HT1080 (cell line): ENCODE measurements around the gene NHERF2. TPM values are rescaled to one million over a fixed set of nuclear protein-coding genes. Genes with fewer than 3 reads are reported as not detected.

ENCODE experiments used
- DNase-seq: peaks from one replicate; pipeline ENCODE4 v3.0.0-alpha.2; 2015; ENCODE audit warnings: low read depth
- total RNA-seq: library from RNA; depleted of rRNA; stranded (reverse); fragments of >200 nt; shearing (Covaris generic); gene quantifications from 2 replicates; pipeline ENCODE4 v1.2.3, GENCODE V29; 2014

The NHERF2 gene
- total RNA-seq, 1 experiment from 2014 or later, result 158 TPM

DNA sequence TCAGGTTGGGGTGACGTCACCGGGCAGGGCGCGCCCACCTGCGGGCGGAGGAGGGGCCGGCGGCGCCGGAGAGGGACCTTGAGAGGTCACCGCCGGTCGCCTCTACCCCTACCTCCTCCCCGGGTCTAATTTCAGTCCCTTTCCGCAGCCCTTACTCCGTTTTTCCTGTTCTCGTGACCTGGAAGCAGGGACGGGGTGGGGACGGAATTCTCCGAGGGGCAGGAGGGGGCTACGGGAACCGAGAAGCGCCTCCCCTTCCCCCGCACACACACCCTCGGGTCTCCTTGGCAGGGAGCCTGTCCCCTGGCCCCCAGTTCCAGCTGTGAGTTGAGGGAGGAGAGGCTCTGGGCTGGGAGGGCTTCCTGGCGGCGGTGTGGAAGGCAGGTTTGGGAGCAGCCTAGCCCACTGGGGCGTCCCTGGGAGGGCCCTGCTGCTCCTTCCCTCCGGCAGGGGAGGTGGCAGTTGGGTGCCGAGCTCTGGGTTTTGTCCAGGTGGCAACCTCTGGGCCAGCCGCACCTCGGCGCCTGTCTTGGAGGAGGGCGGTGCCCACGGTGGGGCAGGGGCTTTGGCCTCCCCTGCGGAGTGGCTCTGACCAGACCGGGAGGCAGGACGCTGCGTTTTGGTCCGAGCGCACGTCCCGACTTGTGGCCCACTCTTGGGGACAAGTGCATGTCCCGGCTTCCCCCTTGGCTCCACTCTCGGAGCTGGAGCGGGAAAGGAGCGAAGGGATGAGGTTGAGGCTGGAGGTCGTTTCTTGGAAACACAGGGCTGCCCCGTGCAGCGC, 36.2 kb upstream of the NHERF2 start:
- no peak for DNase-seq

DNA sequence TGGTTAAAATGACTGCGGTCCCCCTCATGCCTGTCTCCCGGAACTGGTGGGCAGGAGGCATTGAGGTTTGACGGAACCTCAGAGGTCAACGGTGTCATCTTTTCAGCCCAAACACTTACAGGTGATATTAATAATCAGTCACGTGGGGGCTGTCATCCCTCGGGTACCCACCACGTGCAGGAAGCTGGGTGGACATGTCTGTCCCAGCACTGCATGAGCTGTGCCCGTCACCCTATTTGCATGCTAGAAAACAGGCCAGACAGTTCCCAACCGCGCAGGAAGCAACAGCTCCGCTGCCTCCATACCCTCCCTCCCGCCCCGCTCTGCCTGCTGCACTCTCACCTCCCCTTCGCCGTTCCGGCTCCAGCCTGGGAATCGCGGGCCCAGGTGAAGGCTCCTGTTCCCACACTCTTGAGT, 35.6 kb upstream of the NHERF2 start:
- no peak for DNase-seq

DNA sequence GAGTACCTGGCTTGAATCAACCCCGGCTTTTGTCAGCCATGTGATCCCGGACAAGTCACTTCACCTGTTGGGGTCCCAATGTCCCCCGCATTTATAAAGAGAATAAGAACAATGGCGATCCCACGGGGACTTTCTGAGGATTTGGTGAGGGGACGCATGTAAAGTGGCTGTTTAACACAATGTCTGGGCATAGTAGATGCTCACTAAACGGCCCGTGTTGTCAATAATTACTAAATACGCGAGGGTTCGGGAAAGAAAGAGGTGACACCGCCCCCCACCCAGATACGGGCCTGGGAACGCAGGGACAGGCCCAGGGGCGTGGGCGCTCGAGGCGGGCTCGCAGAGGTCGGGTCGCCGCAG, 35.1 kb upstream of the NHERF2 start:
- no peak for DNase-seq

- no peak for DNase-seq
Measured at GRCh38 chr16:1991948-1992703, 34.6 kb upstream of the NHERF2 start.

DNA sequence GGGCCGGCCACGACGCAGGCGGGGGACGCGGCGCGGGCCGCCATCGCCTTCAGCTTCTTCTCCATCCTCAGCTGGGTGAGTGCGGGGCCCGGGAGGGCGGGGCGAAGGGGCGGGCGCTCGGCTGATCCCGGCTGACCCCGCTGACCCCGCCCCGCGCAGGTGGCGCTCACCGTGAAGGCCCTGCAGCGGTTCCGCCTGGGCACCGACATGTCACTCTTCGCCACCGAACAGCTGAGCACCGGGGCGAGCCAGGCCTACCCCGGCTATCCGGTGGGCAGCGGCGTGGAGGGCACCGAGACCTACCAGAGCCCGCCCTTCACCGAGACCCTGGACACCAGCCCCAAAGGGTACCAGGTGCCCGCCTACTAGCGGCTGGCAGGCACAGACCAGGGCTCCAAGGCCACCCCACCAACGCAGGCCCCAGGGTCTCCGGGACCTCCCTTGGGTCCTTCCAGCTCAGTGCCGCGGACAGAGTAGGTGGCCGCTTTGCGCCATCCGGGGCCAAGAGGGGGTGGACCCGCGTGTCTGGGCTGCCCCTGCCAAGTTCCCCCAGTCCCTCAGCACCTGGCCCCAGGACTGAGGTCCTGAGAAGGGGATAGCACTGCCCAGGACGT, 33.9 kb upstream of the NHERF2 start:
- DNase-seq, result no peak

DNA sequence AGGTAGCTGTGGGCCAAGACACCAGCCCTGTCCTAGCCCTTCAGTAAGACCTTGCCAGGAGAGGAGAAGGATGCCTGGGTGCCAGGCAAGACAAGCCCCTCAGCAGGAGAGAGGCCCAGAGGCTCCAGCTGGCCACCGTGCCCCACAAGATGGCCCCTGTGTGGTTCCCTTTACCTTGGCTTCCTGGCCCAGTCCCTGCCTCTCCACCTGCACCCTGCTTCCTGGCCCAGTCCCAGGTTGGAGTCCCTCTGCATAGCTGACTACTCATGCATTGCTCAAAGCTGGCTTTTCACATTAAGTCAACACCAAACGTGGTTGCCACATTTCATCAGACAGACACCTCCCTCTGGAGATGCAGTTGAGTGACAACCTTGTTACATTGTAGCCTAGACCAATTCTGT, 33.0 kb upstream of the NHERF2 start:
- DNase-seq, result no peak

GRCh38 chr16:1997494-1998359, 29.0 kb upstream of the NHERF2 start:
- DNase-seq, result no peak

DNA sequence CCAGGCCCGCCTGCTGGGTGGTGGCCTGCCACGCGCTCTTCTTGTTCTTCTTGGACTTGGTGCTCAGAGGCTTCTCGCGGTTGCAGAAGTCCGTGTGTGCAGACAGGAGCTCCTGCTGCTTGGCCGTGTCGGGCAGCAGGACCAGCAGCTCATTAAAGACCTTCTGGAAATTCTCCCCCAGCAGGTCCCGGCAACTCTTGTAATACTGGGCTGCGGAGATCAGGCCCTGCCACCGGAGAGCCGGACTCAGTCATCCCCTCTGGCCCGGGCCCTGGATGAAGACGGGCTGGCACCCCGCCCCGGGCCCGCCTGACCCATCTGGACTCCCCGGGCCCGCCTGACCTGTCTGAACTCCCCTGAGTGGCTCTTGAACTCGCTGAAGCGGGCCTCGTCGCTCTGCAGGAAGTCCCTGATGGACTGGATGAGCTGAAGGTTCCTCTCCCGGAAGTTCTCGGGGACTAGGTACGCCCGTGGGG, 28.3 kb upstream of the NHERF2 start:
- DNase-seq, result no peak

GRCh38 chr16:1998852-1999801, 27.6 kb upstream of the NHERF2 start:
- DNase-seq, result no peak

- DNase-seq, result no peak
Measured at GRCh38 chr16:1999866-2000514, 26.7 kb upstream of the NHERF2 start.

DNA sequence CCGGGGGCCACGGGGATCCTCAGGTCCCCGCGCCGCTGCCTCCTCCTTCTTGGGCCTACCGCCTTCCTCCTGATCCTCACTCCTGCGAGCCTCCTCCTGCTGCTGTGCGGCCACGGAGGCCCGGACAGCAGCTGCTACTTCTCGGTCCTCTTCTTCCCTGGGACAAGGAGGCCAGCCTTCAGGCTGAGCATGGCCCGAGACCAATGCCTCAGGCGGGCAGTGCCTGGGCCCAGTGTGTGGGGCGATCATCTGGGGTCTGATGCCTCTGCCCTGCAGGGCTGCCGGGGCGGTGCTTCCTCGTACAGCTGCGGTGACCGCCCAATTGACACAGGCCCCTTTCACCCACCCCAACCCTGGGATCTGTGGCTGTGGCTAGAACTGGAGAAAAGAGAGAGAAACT, 25.7 kb upstream of the NHERF2 start:
- DNase-seq, result no peak

- DNase-seq, result no peak
Measured at GRCh38 chr16:2001456-2002355, 25.0 kb upstream of the NHERF2 start.

- DNase-seq, result no peak
Measured at GRCh38 chr16:2002406-2003230, 24.1 kb upstream of the NHERF2 start.

DNA sequence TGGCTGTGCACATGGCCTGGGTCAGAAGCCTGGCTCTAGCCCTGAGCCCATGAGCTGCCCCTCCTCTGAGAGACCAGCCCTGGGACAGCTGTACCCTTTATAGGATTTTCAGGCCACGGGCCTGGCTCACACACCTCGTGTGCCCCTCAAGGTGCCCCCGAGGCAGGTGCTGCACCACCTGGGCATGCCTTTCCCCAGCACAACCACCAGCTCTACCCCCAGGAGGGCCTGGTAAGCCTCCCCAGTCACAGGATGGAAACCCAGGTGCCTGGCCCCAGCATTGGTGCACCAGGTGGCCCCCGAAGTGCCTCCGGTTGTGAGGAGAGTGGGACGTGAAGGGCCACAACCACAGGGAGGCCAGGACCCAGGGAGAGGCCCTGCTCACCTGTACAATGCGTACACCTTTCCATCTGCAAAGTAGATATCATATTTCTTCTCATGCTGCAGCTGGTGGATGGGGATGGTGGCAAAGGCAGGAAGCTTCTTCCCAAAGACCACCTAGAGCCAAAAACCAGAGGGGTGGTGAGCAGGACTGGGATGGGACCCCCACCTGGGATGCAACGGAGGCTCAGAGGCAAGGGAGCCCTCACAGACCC, 23.4 kb upstream of the NHERF2 start:
- DNase-seq, result no peak

DNA sequence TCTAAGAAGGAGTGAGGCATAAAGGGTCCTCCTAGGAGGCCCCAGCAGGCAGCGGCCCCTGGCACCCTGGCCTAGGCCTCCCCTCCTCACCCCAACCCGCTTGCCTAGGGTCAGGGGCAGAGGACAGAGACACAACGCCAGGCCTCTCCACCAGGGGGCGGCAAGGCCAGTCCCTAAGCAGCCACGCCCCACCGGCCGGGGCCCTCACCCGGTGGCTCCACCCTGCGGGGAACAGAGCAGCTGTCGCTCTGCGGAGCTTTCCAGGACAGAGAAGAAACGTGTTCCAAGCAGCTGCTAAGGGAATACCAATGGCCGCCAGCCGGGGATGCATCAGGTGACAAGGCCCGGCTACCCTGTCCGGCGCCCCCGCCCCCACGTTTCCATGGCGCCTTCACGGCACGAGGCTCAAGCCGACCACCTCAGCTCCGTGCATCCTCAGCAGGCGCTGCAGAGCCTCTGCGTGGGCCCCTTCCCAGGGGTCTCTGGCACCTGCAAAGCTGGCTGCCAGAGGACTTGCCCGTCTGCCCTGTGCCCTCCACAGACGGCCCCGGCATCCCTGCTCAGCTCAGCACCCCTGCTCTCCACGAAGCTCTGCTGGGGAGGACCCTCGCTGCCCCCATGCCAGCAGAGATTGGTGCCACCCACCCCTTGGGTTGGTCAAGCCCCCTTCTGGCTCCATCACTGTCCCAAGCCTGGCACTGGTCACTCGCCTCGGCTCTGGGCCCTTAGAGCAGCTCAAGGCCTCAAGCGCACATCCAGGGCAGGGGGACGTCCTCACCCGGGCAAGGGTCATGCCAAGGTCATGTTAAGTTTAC, 22.7 kb upstream of the NHERF2 start:
- peak; percentile 63 for DNase-seq

- no peak for DNase-seq
Measured at GRCh38 chr16:2004795-2005517, 21.7 kb upstream of the NHERF2 start.
